Thymus (tissue), 11 donors: ENCODE data around the gene FAM13A. TPM values are rescaled to one million over a fixed set of nuclear protein-coding genes. Genes with fewer than 3 reads are reported as not detected.
"Not testable (repeated sequence)": the region's sequence is repeated elsewhere in the genome, so short reads cannot be mapped to it uniquely, and the experiment has no call there.

ENCODE experiments used
- DNase-seq, 9 donors: peaks; one replicate each; pipeline ENCODE4 v3.0.0-alpha.2; 2013; ENCODE audit warnings: low spot score in 9 of 9, low read depth in 6 of 9, missing footprints in 1 of 9
- H3K27ac ChIP-seq, 2 donors: one replicate each; pipeline ENCODE4 v1.5.1; 2013; ENCODE audit warnings: control low read depth in 1 of 2, low read depth in 1 of 2, low read length in 1 of 2, mild to moderate bottlenecking in 1 of 2, moderate library complexity in 1 of 2
- H3K27me3 ChIP-seq, 2 donors: one replicate each; pipeline ENCODE4 v1.5.1; 2013; ENCODE audit warnings: low read length in 1 of 2; ENCODE audit not compliant: control insufficient read depth in 2 of 2, insufficient read depth in 1 of 2
- H3K36me3 ChIP-seq, 2 donors: one replicate each; pipeline ENCODE4 v1.5.1; 2013; ENCODE audit warnings: low read length in 1 of 2, mild to moderate bottlenecking in 1 of 2, moderate library complexity in 1 of 2; ENCODE audit not compliant: control insufficient read depth in 2 of 2, insufficient read depth in 2 of 2
- H3K4me1 ChIP-seq, 2 donors: one replicate each; pipeline ENCODE4 v1.5.1; 2013; ENCODE audit warnings: low read length in 2 of 2; ENCODE audit not compliant: control insufficient read depth in 2 of 2, insufficient read depth in 2 of 2
- H3K4me3 ChIP-seq, 2 donors: one replicate each; pipeline ENCODE4 v1.5.1; 2013; ENCODE audit warnings: low read length in 2 of 2, control low read depth in 1 of 2, mild to moderate bottlenecking in 1 of 2
- H3K9me3 ChIP-seq, 2 donors: one replicate each; pipeline ENCODE4 v1.5.1; 2013; ENCODE audit warnings: low read length in 1 of 2, mild to moderate bottlenecking in 1 of 2; ENCODE audit not compliant: control insufficient read depth in 2 of 2, insufficient read depth in 1 of 2
- WGBS: extraction: QIAGEN DNeasy Blood & Tissue Kit; methylation state at CpG from one replicate; pipeline ENCODE4 v1.1.7; 2013; 5-methylcytosine and 5-hydroxymethylcytosine counted together
- polyA plus RNA-seq: library from polyadenylated mRNA; stranded (reverse); fragments of 200-250 nt; gene quantifications from one replicate; pipeline ENCODE4 v1.2.3, GENCODE V29; 2013
- total RNA-seq: library from RNA; stranded (reverse); fragments of 120-200 nt; gene quantifications from one replicate; pipeline ENCODE4 v1.2.4, GENCODE V29; 2013
- donor health status: healthy.

Gene FAM13A
- total and polyA plus RNA-seq, 2 donors = 9.0 to 9.3 TPM

- no peak for DNase-seq
- no peak overlapping the region for H3K27ac ChIP-seq
- H3K27me3 ChIP-seq = no peaks in the 10 kb centered on the region
- WGBS = 98% methylated on average over 1 of the region's 1 CpG
- no peak overlapping the region for H3K4me3 ChIP-seq
- no peaks in the 10 kb centered on the region for H3K9me3 ChIP-seq
- no peaks in the 10 kb centered on the region for H3K4me1 ChIP-seq
- H3K36me3 ChIP-seq = no peaks in the 10 kb centered on the region
Measured at GRCh38 chr4:88995874-88996273, 61.1 kb downstream of the FAM13A start.

- H3K9me3 ChIP-seq, H3K4me3 ChIP-seq, DNase-seq, H3K27me3 ChIP-seq, H3K36me3 ChIP-seq, H3K4me1 ChIP-seq, H3K27ac ChIP-seq: not testable (repeated sequence)
- 100% methylated on average over 1 of the region's 1 CpG for WGBS
Measured at GRCh38 chr4:88995257-88995656, 61.7 kb downstream of the FAM13A start.

GRCh38 chr4:88993246-88993645, 63.7 kb downstream of the FAM13A start:
- Histone ChIP-seq H3K4me3 (no peak overlapping the region), H3K27me3 (no peaks in the 10 kb centered on the region), H3K36me3 (no peaks in the 10 kb centered on the region), H3K4me1 (no peaks in the 10 kb centered on the region), H3K9me3 (no peaks in the 10 kb centered on the region), H3K27ac (no peak overlapping the region)
- no peak for DNase-seq
- 97% methylated on average over 2 of the region's 2 CpGs for WGBS

- no peak for DNase-seq
- H3K36me3 ChIP-seq = no peaks in the 10 kb centered on the region
- no peaks in the 10 kb centered on the region for H3K4me1 ChIP-seq
- H3K9me3 ChIP-seq = no peaks in the 10 kb centered on the region
- H3K4me3 ChIP-seq = no peak overlapping the region
- H3K27me3 ChIP-seq = no peaks in the 10 kb centered on the region
- H3K27ac ChIP-seq = no peak overlapping the region
Measured at GRCh38 chr4:88991746-88992145, 65.2 kb downstream of the FAM13A start.

GRCh38 chr4:88989990-88990389, 67.0 kb downstream of the FAM13A start:
- no peaks in the 10 kb centered on the region for H3K27me3 ChIP-seq
- no peaks in the 10 kb centered on the region for H3K36me3 ChIP-seq
- H3K27ac ChIP-seq = no peak overlapping the region
- no peaks in the 10 kb centered on the region for H3K9me3 ChIP-seq
- no peaks in the 10 kb centered on the region for H3K4me1 ChIP-seq
- DNase-seq = no peak
- WGBS = 99% methylated on average over 1 of the region's 1 CpG
- H3K4me3 ChIP-seq = no peak overlapping the region

- WGBS = 97% methylated on average over 5 of the region's 5 CpGs
- no peak for DNase-seq
- Histone ChIP-seq H3K4me3 (no peak overlapping the region), H3K4me1 (no peaks in the 10 kb centered on the region), H3K27me3 (no peaks in the 10 kb centered on the region), H3K27ac (no peak overlapping the region), H3K36me3 (no peaks in the 10 kb centered on the region), H3K9me3 (no peaks in the 10 kb centered on the region)
Measured at GRCh38 chr4:88985088-88985773, 71.8 kb downstream of the FAM13A start.

GRCh38 chr4:88982757-88983156, 74.2 kb downstream of the FAM13A start:
- no peak overlapping the region for H3K27ac ChIP-seq
- no peaks in the 10 kb centered on the region for H3K9me3 ChIP-seq
- no peaks in the 10 kb centered on the region for H3K36me3 ChIP-seq
- no peak for DNase-seq
- H3K4me1 ChIP-seq = no peaks in the 10 kb centered on the region
- H3K27me3 ChIP-seq = no peaks in the 10 kb centered on the region
- H3K4me3 ChIP-seq = no peak overlapping the region

GRCh38 chr4:88981993-88982392, 75.0 kb downstream of the FAM13A start:
- Histone ChIP-seq H3K4me1 (no peaks in the 10 kb centered on the region), H3K27me3 (no peaks in the 10 kb centered on the region), H3K27ac (no peak overlapping the region), H3K36me3 (no peaks in the 10 kb centered on the region), H3K4me3 (no peak overlapping the region), H3K9me3 (no peaks in the 10 kb centered on the region)
- 96% methylated on average over 2 of the region's 2 CpGs for WGBS
- no peak for DNase-seq

- 96% methylated on average over 2 of the region's 2 CpGs for WGBS
- Histone ChIP-seq H3K36me3 (no peaks in the 10 kb centered on the region), H3K9me3 (no peaks in the 10 kb centered on the region), H3K4me1 (no peaks in the 10 kb centered on the region), H3K4me3 (no peak overlapping the region), H3K27ac (no peak overlapping the region), H3K27me3 (no peaks in the 10 kb centered on the region)
- no peak for DNase-seq
Measured at GRCh38 chr4:88981556-88981955, 75.4 kb downstream of the FAM13A start.

- no peaks in the 10 kb centered on the region for H3K36me3 ChIP-seq
- no peaks in the 10 kb centered on the region for H3K27me3 ChIP-seq
- no peak for DNase-seq
- 98% methylated on average over 2 of the region's 2 CpGs for WGBS
- H3K4me1 ChIP-seq = no peaks in the 10 kb centered on the region
- H3K27ac ChIP-seq = no peak overlapping the region
- no peaks in the 10 kb centered on the region for H3K9me3 ChIP-seq
- no peak overlapping the region for H3K4me3 ChIP-seq
Measured at GRCh38 chr4:88979276-88979675, 77.7 kb downstream of the FAM13A start.
